Esophagus muscularis mucosa (tissue), 4 donors: ENCODE data around the gene DOCK2. TPM values are rescaled to one million over a fixed set of nuclear protein-coding genes. Genes with fewer than 3 reads are reported as not detected.

Source experiments
- DNase-seq: peaks from one replicate; pipeline ENCODE4 v3.0.0-alpha.2; 2017; ENCODE audit errors: extremely low spot score
- H3K27ac ChIP-seq, 4 donors: fragments of 200-600 bp; sonication (generic); replicated peaks in 1 of 4; 1 replicate in 3 of 4; 2 replicates in 1 of 4; pipeline ENCODE4 v1.5.1; 2016 to 2019; ENCODE audit warnings: mild to moderate bottlenecking in 1 of 4
- H3K27me3 ChIP-seq, 4 donors: fragments of 200-600 bp; sonication (generic); one replicate each; pipeline versions ENCODE4 v1.5.1 to v1.6.0; 2016 to 2019
- H3K36me3 ChIP-seq, 4 donors: fragments of 200-600 bp; sonication (generic); one replicate each; pipeline ENCODE4 v1.5.1; 2016 to 2019
- H3K4me1 ChIP-seq, 4 donors: fragments of 200-600 bp; sonication (generic); one replicate each; pipeline ENCODE4 v1.5.1; 2016 to 2019
- H3K4me3 ChIP-seq, 4 donors: fragments of 200-600 bp; sonication (generic); 1 replicate in 2 of 4; 2 replicates in 2 of 4; pipeline ENCODE4 v1.5.1; 2016 to 2019; ENCODE audit warnings: mild to moderate bottlenecking in 4 of 4, moderate library complexity in 1 of 4
- H3K9me3 ChIP-seq, 4 donors: fragments of 200-600 bp; sonication (generic); 1 replicate in 3 of 4; 2 replicates in 1 of 4; pipeline ENCODE4 v1.5.1; 2016 to 2019
- CTCF ChIP-seq, 3 experiments: fragments of 200-600 bp in 2 of 3; fragments of 450-650 bp in 1 of 3; sonication (generic) in 2 of 3; IDR thresholded peaks; one replicate each; pipeline ENCODE4 v1.5.1; 2017 to 2019; ENCODE audit warnings: antibody characterized with exemption in 3 of 3, mild to moderate bottlenecking in 2 of 3, moderate library complexity in 1 of 3
- EP300 ChIP-seq: sonication (generic); formaldehyde crosslinking; IDR thresholded peaks from one replicate; pipeline ENCODE4 v1.6.1; 2017; ENCODE audit warnings: antibody characterized with exemption
- POLR2A ChIP-seq: fragments of 450-650 bp; IDR thresholded peaks from one replicate; pipeline ENCODE4 v1.6.1; 2017; ENCODE audit warnings: antibody characterized with exemption, moderate library complexity, mild to moderate bottlenecking, low read depth
- POLR2AphosphoS5 ChIP-seq, 2 donors: sonication (generic); formaldehyde crosslinking; IDR thresholded peaks; one replicate each; pipeline ENCODE4 v1.6.1; 2017; ENCODE audit warnings: antibody characterized with exemption in 2 of 2
- WGBS: methylation state at CpG from one replicate; pipeline ENCODE4 v1.1.5; 2018; 5-methylcytosine and 5-hydroxymethylcytosine counted together
- intact Hi-C: fragments of 100-400 bp; cut with DNase I; formaldehyde crosslinking; loops from one replicate; pipeline ENCODE4 v1.15.1; 2023
- total RNA-seq, 4 donors: library from RNA; depleted of rRNA; stranded (reverse); fragments of >200 nt; gene quantifications; one replicate each; pipeline versions ENCODE4 v1.1.0 to v1.2.1, GENCODE V29; 2016

Gene DOCK2
- total RNA-seq, 4 donors from 2014 or later: 9.2 to 18.3 (median 13.7) TPM

GRCh38 chr5:169646856-169647255 lies 9.8 kb downstream of the DOCK2 start:
- DNase-seq: peak; percentile 57
- no peaks in the 10 kb centered on the region for H3K36me3 ChIP-seq
- H3K4me1 ChIP-seq: peaks cover 5 to 10% (median 7%) of the 10 kb centered on the region in 4 donors
- intact Hi-C loops: no loop called here
- TF ChIP-seq POLR2AphosphoS5 (IDR thresholded peaks at IDR 0.05): no peak
- no peak for TF ChIP-seq CTCF (IDR thresholded peaks at IDR 0.05)
- TF ChIP-seq POLR2A: no peak
- no peak for TF ChIP-seq EP300
- no peak overlapping the region for H3K4me3 ChIP-seq
- no peaks in the 10 kb centered on the region for H3K9me3 ChIP-seq
- peaks cover 0 to 11% (median 0%) of the 10 kb centered on the region in 4 donors for H3K27me3 ChIP-seq
- WGBS: 93% methylated on average over 3 of the region's 3 CpGs
- no peak overlapping the region for H3K27ac ChIP-seq

- peaks cover 0 to 11% (median 0%) of the 10 kb centered on the region in 4 donors for H3K27me3 ChIP-seq
- H3K27ac ChIP-seq: no peak overlapping the region
- 11% methylated on average over 1 of the region's 1 CpG for WGBS
- peaks cover 5 to 10% (median 7%) of the 10 kb centered on the region in 4 donors for H3K4me1 ChIP-seq
- H3K36me3 ChIP-seq: no peaks in the 10 kb centered on the region
- H3K9me3 ChIP-seq: no peaks in the 10 kb centered on the region
- no peak for TF ChIP-seq EP300
- intact Hi-C loops: no loop called here
- peak; percentile 81 for DNase-seq
- no peak overlapping the region for H3K4me3 ChIP-seq
Observed at GRCh38 chr5:169647566-169647965, 10.5 kb downstream of the DOCK2 start.

GRCh38 chr5:169648725-169649310 lies 11.7 kb downstream of the DOCK2 start:
- TF ChIP-seq CTCF (IDR thresholded peaks at IDR 0.05): no peak
- TF ChIP-seq EP300: no peak
- TF ChIP-seq POLR2AphosphoS5 (IDR thresholded peaks at IDR 0.05): no peak
- TF ChIP-seq POLR2A: no peak
- Histone ChIP-seq H3K36me3 (no peaks in the 10 kb centered on the region), H3K27me3 (peaks cover 0 to 15% (median 0%) of the 10 kb centered on the region in 4 donors), H3K27ac (no peak overlapping the region), H3K4me3 (no peak overlapping the region), H3K9me3 (no peaks in the 10 kb centered on the region), H3K4me1 (peaks cover 5 to 10% (median 7%) of the 10 kb centered on the region in 4 donors)
- DNase-seq: no peak
- intact Hi-C loops: no loop called here
- 44% methylated on average over 10 of the region's 13 CpGs for WGBS

- Histone ChIP-seq H3K4me3 (no peak overlapping the region), H3K4me1 (peaks cover 5 to 10% (median 7%) of the 10 kb centered on the region in 4 donors), H3K36me3 (no peaks in the 10 kb centered on the region), H3K27me3 (peaks cover 0 to 15% (median 0%) of the 10 kb centered on the region in 4 donors), H3K9me3 (no peaks in the 10 kb centered on the region), H3K27ac (no peak overlapping the region)
- intact Hi-C loops: no loop called here
- no peak for TF ChIP-seq EP300
- no peak for TF ChIP-seq CTCF (IDR thresholded peaks at IDR 0.05)
- TF ChIP-seq POLR2A: no peak
- no peak for TF ChIP-seq POLR2AphosphoS5 (IDR thresholded peaks at IDR 0.05)
- DNase-seq: no peak
- WGBS: 74% methylated on average over 7 of the region's 7 CpGs
Observed at GRCh38 chr5:169649486-169649885, 12.4 kb downstream of the DOCK2 start.

- intact Hi-C loops: no loop called here
- 79% methylated on average over 3 of the region's 5 CpGs for WGBS
- TF ChIP-seq CTCF (IDR thresholded peaks at IDR 0.05): no peak
- TF ChIP-seq EP300: no peak
- no peak for TF ChIP-seq POLR2A
- TF ChIP-seq POLR2AphosphoS5 (IDR thresholded peaks at IDR 0.05): no peak
Observed at GRCh38 chr5:169650701-169651331, 13.7 kb downstream of the DOCK2 start.

More at GRCh38 chr5:169650701-169651331, 13.7 kb downstream of the DOCK2 start:
- no peak for DNase-seq
- no peak overlapping the region for H3K4me3 ChIP-seq
- H3K4me1 ChIP-seq: peaks cover 5 to 10% (median 7%) of the 10 kb centered on the region in 4 donors
- no peak overlapping the region for H3K27ac ChIP-seq
- no peaks in the 10 kb centered on the region for H3K9me3 ChIP-seq
- no peaks in the 10 kb centered on the region for H3K36me3 ChIP-seq
- H3K27me3 ChIP-seq: peaks cover 0 to 15% (median 0%) of the 10 kb centered on the region in 4 donors
